ENCODE measurements around the gene FOXF2.

DNA sequence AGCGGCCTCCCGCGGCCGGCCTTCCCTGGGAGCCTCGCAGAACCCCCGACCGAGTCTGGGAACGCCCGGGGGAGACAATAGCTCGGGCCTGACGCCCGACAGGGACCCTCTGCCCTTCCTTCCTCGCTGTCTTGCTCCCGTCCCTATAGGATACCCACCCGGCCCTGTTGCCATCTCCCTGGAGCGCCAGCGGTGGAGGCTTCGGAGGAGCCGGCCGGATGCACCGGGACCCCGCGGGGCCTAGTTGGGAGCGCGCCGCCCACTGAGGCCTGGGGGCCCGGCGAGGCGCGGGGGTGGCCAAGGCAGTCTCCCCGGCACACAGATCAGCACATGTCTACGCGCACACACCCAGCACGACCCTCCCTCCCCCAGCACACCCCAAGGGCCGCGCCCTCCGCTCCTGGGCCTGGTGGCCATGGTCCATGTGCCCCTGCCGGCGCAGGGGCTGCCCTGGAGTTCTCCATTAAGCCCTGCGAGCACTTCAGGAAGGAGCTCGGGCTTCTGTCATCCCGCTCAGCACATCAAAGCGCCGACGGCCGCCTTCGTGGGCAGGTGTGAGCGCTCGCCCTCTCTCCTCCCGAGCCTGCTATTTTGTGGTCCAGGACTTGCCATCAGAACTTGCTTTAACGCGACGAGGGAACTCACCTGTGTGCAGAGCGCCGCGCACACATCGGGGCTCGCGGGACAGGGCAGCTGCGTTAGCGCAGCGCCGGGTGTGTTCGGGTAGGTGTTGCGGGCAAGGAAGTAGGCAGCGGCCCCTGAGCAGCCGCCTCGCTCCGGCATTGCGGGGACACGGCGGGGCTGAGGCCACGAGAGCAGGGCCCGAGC, 3.7 kb downstream of the FOXF2 start:
- TF ChIP-seq, protein P1, sequence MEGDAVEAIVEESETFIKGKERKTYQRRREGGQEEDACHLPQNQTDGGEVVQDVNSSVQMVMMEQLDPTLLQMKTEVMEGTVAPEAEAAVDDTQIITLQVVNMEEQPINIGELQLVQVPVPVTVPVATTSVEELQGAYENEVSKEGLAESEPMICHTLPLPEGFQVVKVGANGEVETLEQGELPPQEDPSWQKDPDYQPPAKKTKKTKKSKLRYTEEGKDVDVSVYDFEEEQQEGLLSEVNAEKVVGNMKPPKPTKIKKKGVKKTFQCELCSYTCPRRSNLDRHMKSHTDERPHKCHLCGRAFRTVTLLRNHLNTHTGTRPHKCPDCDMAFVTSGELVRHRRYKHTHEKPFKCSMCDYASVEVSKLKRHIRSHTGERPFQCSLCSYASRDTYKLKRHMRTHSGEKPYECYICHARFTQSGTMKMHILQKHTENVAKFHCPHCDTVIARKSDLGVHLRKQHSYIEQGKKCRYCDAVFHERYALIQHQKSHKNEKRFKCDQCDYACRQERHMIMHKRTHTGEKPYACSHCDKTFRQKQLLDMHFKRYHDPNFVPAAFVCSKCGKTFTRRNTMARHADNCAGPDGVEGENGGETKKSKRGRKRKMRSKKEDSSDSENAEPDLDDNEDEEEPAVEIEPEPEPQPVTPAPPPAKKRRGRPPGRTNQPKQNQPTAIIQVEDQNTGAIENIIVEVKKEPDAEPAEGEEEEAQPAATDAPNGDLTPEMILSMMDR (IDR thresholded peaks at IDR 0.05), result no peak
- no peak for TF ChIP-seq POLR2A (IDR thresholded peaks at IDR 0.05)
